HEK293 (cell line): ENCODE data around the gene CD81.

Source experiments
- CTCF ChIA-PET: fragments of 350-600 bp; formaldehyde crosslinking; extraction: SDS; loops from one replicate; lab custom pipeline; 2021; ENCODE audit warnings: antibody characterized with exemption; lab: Yijun Ruan, JAX
- POLR2A ChIA-PET: fragments of 300-600 bp; formaldehyde crosslinking; extraction: SDS; loops from one replicate; lab custom pipeline; 2020; ENCODE audit warnings: antibody characterized with exemption, inconsistent platforms; lab: Yijun Ruan, JAX
- H3K27ac ChIP-seq: fragments of 200-500 bp; sonication (Bioruptor generic); 2 replicates; pipeline ENCODE4 v1.5.1; 2014; ENCODE audit warnings: low read depth, low read length, control low read depth, inconsistent platforms; ENCODE audit errors: extremely low read depth
- H3K36me3 ChIP-seq, 2 experiments: fragments of 200-500 bp in 1 of 2; sonication (Bioruptor generic) in 1 of 2; 1 replicate in 1 of 2; 2 replicates in 1 of 2; pipeline ENCODE4 v1.5.1; 2014 to 2017; ENCODE audit warnings: inconsistent platforms in 2 of 2, low read length in 2 of 2; ENCODE audit not compliant: control insufficient read depth in 2 of 2, insufficient read depth in 1 of 2
- H3K4me1 ChIP-seq: fragments of 200-500 bp; sonication (Bioruptor generic); 2 replicates; pipeline ENCODE4 v1.5.1; 2014; ENCODE audit warnings: mild to moderate bottlenecking, low read length, inconsistent platforms; ENCODE audit not compliant: control insufficient read depth, insufficient read depth
- H3K4me3 ChIP-seq: 2 replicates; pipeline ENCODE4 v1.5.1; 2011; ENCODE audit warnings: low read depth, mild to moderate bottlenecking, control low read depth, low read length, moderate library complexity
- H3K9me3 ChIP-seq: fragments of 200-500 bp; sonication (Bioruptor generic); 2 replicates; pipeline ENCODE4 v1.5.1; 2014; ENCODE audit warnings: low read depth, low read length, inconsistent platforms; ENCODE audit not compliant: control insufficient read depth, insufficient read depth
- BCL11B ChIP-seq: fragments of 450-650 bp; formaldehyde crosslinking; IDR thresholded peaks from 2 replicates; pipeline ENCODE4 v1.5.1; 2016; ENCODE audit warnings: low read depth, missing biosample characterization, missing genetic modification characterization
- ELK4 ChIP-seq: IDR thresholded peaks from 2 replicates; pipeline ENCODE4 v1.6.1; 2011; ENCODE audit warnings: mild to moderate bottlenecking, low read depth, low read length, borderline replicate concordance
- GLI2 ChIP-seq: fragments of 450-650 bp; formaldehyde crosslinking; IDR thresholded peaks from 2 replicates; pipeline ENCODE4; 2017; ENCODE audit warnings: missing biosample characterization, missing genetic modification characterization, low read depth, borderline replicate concordance
- HOXC10 ChIP-seq: sonication (generic); formaldehyde crosslinking; IDR thresholded peaks from 2 replicates; pipeline ENCODE4 v1.8.1; 2023; ENCODE audit warnings: mild to moderate bottlenecking, missing genetic modification reagents
- KLF1 ChIP-seq: fragments of 450-650 bp; formaldehyde crosslinking; IDR thresholded peaks from 2 replicates; pipeline ENCODE4 v1.5.1; 2016; ENCODE audit warnings: missing biosample characterization, missing genetic modification characterization
- PRDM10 ChIP-seq: fragments of 450-650 bp; formaldehyde crosslinking; IDR thresholded peaks from 2 replicates; pipeline ENCODE4 v1.5.1; 2016; ENCODE audit warnings: missing biosample characterization, missing genetic modification characterization
- YY2 ChIP-seq: fragments of 450-650 bp; formaldehyde crosslinking; IDR thresholded peaks from 2 replicates; pipeline ENCODE4 v1.5.1; 2016; ENCODE audit warnings: missing biosample characterization, missing genetic modification characterization
- ZBTB1 ChIP-seq: fragments of 450-650 bp; formaldehyde crosslinking; IDR thresholded peaks from 2 replicates; pipeline ENCODE4 v1.5.1; 2016; ENCODE audit warnings: missing biosample characterization, missing genetic modification characterization
- ZBTB17 ChIP-seq: fragments of 450-650 bp; formaldehyde crosslinking; IDR thresholded peaks from 2 replicates; pipeline ENCODE4 v1.5.1; 2016; ENCODE audit warnings: missing biosample characterization, missing genetic modification characterization
- ZIC2 ChIP-seq: fragments of 450-650 bp; formaldehyde crosslinking; IDR thresholded peaks from 2 replicates; pipeline ENCODE4 v1.5.1; 2016; ENCODE audit warnings: missing biosample characterization, missing genetic modification characterization
- ZNF362 ChIP-seq: fragments of 450-650 bp; formaldehyde crosslinking; IDR thresholded peaks from 2 replicates; pipeline ENCODE4 v1.5.1; 2016; ENCODE audit warnings: missing biosample characterization, missing genetic modification characterization
- ZNF398 ChIP-seq: fragments of 450-650 bp; formaldehyde crosslinking; IDR thresholded peaks from 2 replicates; pipeline ENCODE4 v1.5.1; 2017; ENCODE audit warnings: missing biosample characterization, missing genetic modification characterization
- ZNF426 ChIP-seq: fragments of 450-650 bp; formaldehyde crosslinking; IDR thresholded peaks from 2 replicates; pipeline ENCODE4 v1.5.1; 2017; ENCODE audit warnings: missing biosample characterization, missing genetic modification characterization, mild to moderate bottlenecking, inconsistent platforms, moderate library complexity
- ZNF449 ChIP-seq: fragments of 450-650 bp; formaldehyde crosslinking; IDR thresholded peaks from 2 replicates; pipeline ENCODE4 v1.5.1; 2017; ENCODE audit warnings: missing biosample characterization, mild to moderate bottlenecking, missing genetic modification characterization, moderate library complexity
- ZNF530 ChIP-seq: fragments of 450-650 bp; formaldehyde crosslinking; IDR thresholded peaks from 2 replicates; pipeline ENCODE4 v1.5.1; 2016; ENCODE audit warnings: low read depth, missing biosample characterization, missing genetic modification characterization
- ZNF585B ChIP-seq: fragments of 450-650 bp; formaldehyde crosslinking; IDR thresholded peaks from 2 replicates; pipeline ENCODE4 v1.5.1; 2016; ENCODE audit warnings: missing biosample characterization, missing genetic modification characterization
- ZSCAN16 ChIP-seq: fragments of 450-650 bp; formaldehyde crosslinking; IDR thresholded peaks from 2 replicates; pipeline ENCODE4 v1.5.1; 2016; ENCODE audit warnings: missing biosample characterization, missing genetic modification characterization

CD81 gene

GRCh38 chr11:2397005-2397404 is 19.9 kb downstream of the CD81 start (continued):
- TF ChIP-seq ELK4 (no peak), ZNF530 (no peak)

GRCh38 chr11:2398664-2399355 is 21.7 kb downstream of the CD81 start:
- peak; percentile 28; the same call in 1 of the 2 replicates for TF ChIP-seq KLF1 (tag by site-specific recombination)
- no peak for TF ChIP-seq ZNF362 (tag by site-specific recombination)
- TF ChIP-seq PRDM10 (tag by site-specific recombination), result peak; percentile 91
- TF ChIP-seq YY2 (tag by site-specific recombination), result no peak
- peak; percentile 91 for TF ChIP-seq ZBTB17
- no peak for TF ChIP-seq ZNF426 (tag by site-specific recombination)
- 0 out of 2 replicates have a peak, but pooled peaks have one; percentile 13 for TF ChIP-seq ZIC2 (tag by site-specific recombination)
- TF ChIP-seq GLI2 (tag by site-specific recombination), result no peak
- TF ChIP-seq BCL11B (tag by site-specific recombination), result no peak
- no peak for TF ChIP-seq ZNF585B (tag by site-specific recombination)
- TF ChIP-seq ZSCAN16 (tag by site-specific recombination), result no peak
- POLR2A ChIA-PET, result interaction anchor here (1.1 to 3.3 kb wide), 3 partner anchors 8 to 21 kb away, joined by 3 to 64 read pairs (median 10); partner anchors contain the start of gene CD81

GRCh38 chr11:2399488-2400068 is 22.5 kb downstream of the CD81 start:
- ChIA-PET POLR2A (interaction anchor here (1.1 to 3.3 kb wide), 4 partner anchors 9 to 88 kb away, joined by 3 to 64 read pairs (median 8); partner anchors contain the start of gene CD81), CTCF (interaction anchor here (0.7 to 4.2 kb wide), 8 partner anchors 12 to 504 kb away, joined by 3 to 29 read pairs (median 3); partner anchors contain the start of gene CD81)
- H3K4me1 ChIP-seq, result no peaks in the 10 kb centered on the region
- peak overlapping the region; percentile 53 for H3K27ac ChIP-seq
- no peaks in the 10 kb centered on the region for H3K9me3 ChIP-seq
- H3K36me3 ChIP-seq, result peaks cover 0 to 65% of the 10 kb centered on the region in 2 experiments; a peak in 1 of 3 replicates
- peak overlapping the region; percentile 76 for H3K4me3 ChIP-seq
- TF ChIP-seq ZNF398 (tag by site-specific recombination) (0 out of 2 replicates have a peak, but pooled peaks have one; percentile 25), HOXC10 (CRISPR knock-in tag) (0 out of 2 replicates have a peak, but pooled peaks have one; percentile 20), ZNF449 (peak; percentile 45; the same call in 1 of the 2 replicates), ZBTB1 (tag by site-specific recombination) (no peak)

More at GRCh38 chr11:2398664-2399355, 21.7 kb downstream of the CD81 start:
- no peak overlapping the region; the same call in 1 of the 2 replicates for H3K4me3 ChIP-seq
- H3K4me1 ChIP-seq, result no peaks in the 10 kb centered on the region
- H3K36me3 ChIP-seq, result peaks cover 0 to 65% of the 10 kb centered on the region in 2 experiments; a peak in 1 of 3 replicates
- CTCF ChIA-PET, result interaction anchor here (1.1 to 4.2 kb wide), 4 partner anchors 93 to 231 kb away, joined by 3 to 27 read pairs (median 5); no protein-coding TSS in a partner anchor
- H3K27ac ChIP-seq, result peak overlapping the region; percentile 53
- H3K9me3 ChIP-seq, result no peaks in the 10 kb centered on the region
